Caco-2 (cell line): ENCODE data around the gene GUCY2C. TPM values are rescaled to one million over a fixed set of nuclear protein-coding genes. Genes with fewer than 3 reads are reported as not detected.

Experiments
- BruUV-seq: library from RNA; stranded (reverse); fragments of 400-500 nt; replicated peaks from 2 replicates; lab custom pipeline; 2021; lab: Mats Ljungman, UMichigan
- CTCF ChIA-PET: fragments of 300-600 bp; sonication (Branson Sonifier 250); formaldehyde crosslinking; loops from one replicate; lab custom pipeline; 2022; ENCODE audit warnings: antibody characterized with exemption; lab: Charles Lee
- POLR2A ChIA-PET: fragments of 300-600 bp; sonication (Branson Sonifier 250); formaldehyde crosslinking; loops from one replicate; lab custom pipeline; 2022; ENCODE audit warnings: antibody characterized with exemption; lab: Charles Lee
- DNase-seq, 2 experiments: peaks; one replicate each; pipeline versions ENCODE4 v3.0.0 to v3.0.0-alpha.2; 2020 to 2022
- H3K27me3 ChIP-seq: replicated peaks from 2 replicates; pipeline ENCODE4 v1.6.0; 2011; ENCODE audit warnings: low read length; ENCODE audit not compliant: control insufficient read depth, insufficient read depth
- H3K36me3 ChIP-seq: 2 replicates; pipeline ENCODE4 v1.5.1; 2011; ENCODE audit warnings: low read length; ENCODE audit not compliant: control insufficient read depth, insufficient read depth
- H3K4me1 ChIP-seq: fragments of 250-450 bp; sonication (Bioruptor Pico); 2 replicates; pipeline ENCODE4 v1.5.1; 2020; ENCODE audit warnings: mild to moderate bottlenecking
- H3K4me3 ChIP-seq: 2 replicates; pipeline ENCODE4 v1.5.1; 2011; ENCODE audit warnings: low read depth, mild to moderate bottlenecking, control low read depth, low read length
- H3K9me3 ChIP-seq: fragments of 250-450 bp; sonication (Bioruptor Pico); 2 replicates; pipeline ENCODE4 v1.5.1; 2020; ENCODE audit warnings: mild to moderate bottlenecking, moderate library complexity
- H3K27ac Mint-ChIP-seq: one replicate; pipeline ENCODE4 v1.8.0; 2022; ENCODE audit warnings: mixed read lengths; ENCODE audit not compliant: unreplicated experiment
- H3K27me3 Mint-ChIP-seq: one replicate; pipeline ENCODE4 v1.8.0; 2022; ENCODE audit warnings: mixed read lengths; ENCODE audit not compliant: insufficient read depth, unreplicated experiment
- H3K36me3 Mint-ChIP-seq: one replicate; pipeline ENCODE4 v1.8.0; 2022; ENCODE audit warnings: mild to moderate bottlenecking, mixed read lengths; ENCODE audit not compliant: insufficient read depth, unreplicated experiment
- H3K4me1 Mint-ChIP-seq: one replicate; pipeline ENCODE4 v1.8.0; 2022; ENCODE audit warnings: low read depth, mixed read lengths; ENCODE audit not compliant: unreplicated experiment
- H3K4me3 Mint-ChIP-seq: one replicate; pipeline ENCODE4 v1.8.0; 2022; ENCODE audit warnings: mild to moderate bottlenecking, moderate library complexity, mixed read lengths; ENCODE audit not compliant: unreplicated experiment
- H3K9me3 Mint-ChIP-seq: one replicate; pipeline ENCODE4 v1.8.0; 2022; ENCODE audit warnings: mixed read lengths; ENCODE audit not compliant: unreplicated experiment
- intact Hi-C: fragments of 100-400 bp; cut with micrococcal nuclease; formaldehyde crosslinking; loops from one replicate; pipeline ENCODE4 v1.10.0; 2022; ENCODE audit not compliant: unreplicated experiment
- total RNA-seq: library from RNA; stranded (reverse); gene quantifications from 2 replicates; pipeline ENCODE4 v1.2.3, GENCODE V29; 2022
- TF ChIP-seq, protein P1 (sequence below), 2 experiments: fragments of 200-600 bp in 1 of 2; IDR thresholded peaks; 1 replicate in 1 of 2; 2 replicates in 1 of 2; pipeline versions ENCODE4 v1.5.1 to v1.8.0; 2011 to 2022; ENCODE audit warnings: antibody characterized with exemption in 1 of 2, control low read depth in 1 of 2, inconsistent platforms in 1 of 2, low read depth in 1 of 2, low read length in 1 of 2, mild to moderate bottlenecking in 1 of 2, moderate library complexity in 1 of 2; ENCODE audit not compliant: insufficient read depth in 1 of 2, severe bottlenecking in 1 of 2, unreplicated experiment in 1 of 2

Gene GUCY2C
- total RNA-seq, 1 experiment from 2014 or later = 2.4 TPM

DNA sequence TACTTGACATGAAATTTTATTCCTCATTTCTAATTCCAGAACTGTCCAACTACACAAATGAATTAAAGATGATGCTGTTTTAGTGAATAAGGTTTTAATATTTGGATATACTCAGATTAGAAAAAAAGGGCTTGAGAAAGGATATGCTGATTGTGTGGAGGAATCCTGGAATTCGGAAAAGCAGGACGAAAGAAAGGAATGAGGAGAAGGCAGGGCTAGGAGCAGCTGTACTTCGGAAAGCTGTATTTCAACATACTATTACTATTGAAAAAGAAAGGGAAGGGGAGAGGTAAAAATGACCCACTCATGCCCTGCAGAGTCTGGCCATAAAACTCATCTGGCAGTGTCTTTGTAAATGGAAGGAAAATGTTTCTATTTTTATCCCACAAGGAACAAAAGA lies 65.6 kb downstream of the GUCY2C start:
- Mint-ChIP-seq H3K27me3 (no peaks in the 10 kb centered on the region), H3K4me1 (peaks cover 27% of the 10 kb centered on the region), H3K9me3 (peaks cover 16% of the 10 kb centered on the region), H3K4me3 (no peak overlapping the region), H3K27ac (no peak overlapping the region), H3K36me3 (peaks cover 6% of the 10 kb centered on the region)
- TF ChIP-seq, protein P1, sequence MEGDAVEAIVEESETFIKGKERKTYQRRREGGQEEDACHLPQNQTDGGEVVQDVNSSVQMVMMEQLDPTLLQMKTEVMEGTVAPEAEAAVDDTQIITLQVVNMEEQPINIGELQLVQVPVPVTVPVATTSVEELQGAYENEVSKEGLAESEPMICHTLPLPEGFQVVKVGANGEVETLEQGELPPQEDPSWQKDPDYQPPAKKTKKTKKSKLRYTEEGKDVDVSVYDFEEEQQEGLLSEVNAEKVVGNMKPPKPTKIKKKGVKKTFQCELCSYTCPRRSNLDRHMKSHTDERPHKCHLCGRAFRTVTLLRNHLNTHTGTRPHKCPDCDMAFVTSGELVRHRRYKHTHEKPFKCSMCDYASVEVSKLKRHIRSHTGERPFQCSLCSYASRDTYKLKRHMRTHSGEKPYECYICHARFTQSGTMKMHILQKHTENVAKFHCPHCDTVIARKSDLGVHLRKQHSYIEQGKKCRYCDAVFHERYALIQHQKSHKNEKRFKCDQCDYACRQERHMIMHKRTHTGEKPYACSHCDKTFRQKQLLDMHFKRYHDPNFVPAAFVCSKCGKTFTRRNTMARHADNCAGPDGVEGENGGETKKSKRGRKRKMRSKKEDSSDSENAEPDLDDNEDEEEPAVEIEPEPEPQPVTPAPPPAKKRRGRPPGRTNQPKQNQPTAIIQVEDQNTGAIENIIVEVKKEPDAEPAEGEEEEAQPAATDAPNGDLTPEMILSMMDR (IDR thresholded peaks at IDR 0.05; ENCODE audit: insufficient read depth in 1 of 2, low read depth in 1 of 2, low read length in 1 of 2, severe bottlenecking in 1 of 2, unreplicated experiment in 1 of 2) = no peak
- Histone ChIP-seq H3K4me3 (no peak overlapping the region), H3K36me3 (no peaks in the 10 kb centered on the region), H3K27me3 (no peaks in the 10 kb centered on the region), H3K4me1 (peaks cover 18% of the 10 kb centered on the region), H3K9me3 (peaks cover 4% of the 10 kb centered on the region; the same call in 1 of the 2 replicates)
- ChIA-PET POLR2A (interaction anchor here (0.6 kb wide), 1 partner anchor 9 kb away, joined by 7 read pairs; no protein-coding TSS in a partner anchor), CTCF (no interaction called here)
- intact Hi-C loops = loop anchor here (1.0 to 2.0 kb wide), 8 partner anchors 34 to 639 kb away; no protein-coding TSS in a partner anchor
- no peak for DNase-seq
- BruUV-seq = no TSS peak

DNA sequence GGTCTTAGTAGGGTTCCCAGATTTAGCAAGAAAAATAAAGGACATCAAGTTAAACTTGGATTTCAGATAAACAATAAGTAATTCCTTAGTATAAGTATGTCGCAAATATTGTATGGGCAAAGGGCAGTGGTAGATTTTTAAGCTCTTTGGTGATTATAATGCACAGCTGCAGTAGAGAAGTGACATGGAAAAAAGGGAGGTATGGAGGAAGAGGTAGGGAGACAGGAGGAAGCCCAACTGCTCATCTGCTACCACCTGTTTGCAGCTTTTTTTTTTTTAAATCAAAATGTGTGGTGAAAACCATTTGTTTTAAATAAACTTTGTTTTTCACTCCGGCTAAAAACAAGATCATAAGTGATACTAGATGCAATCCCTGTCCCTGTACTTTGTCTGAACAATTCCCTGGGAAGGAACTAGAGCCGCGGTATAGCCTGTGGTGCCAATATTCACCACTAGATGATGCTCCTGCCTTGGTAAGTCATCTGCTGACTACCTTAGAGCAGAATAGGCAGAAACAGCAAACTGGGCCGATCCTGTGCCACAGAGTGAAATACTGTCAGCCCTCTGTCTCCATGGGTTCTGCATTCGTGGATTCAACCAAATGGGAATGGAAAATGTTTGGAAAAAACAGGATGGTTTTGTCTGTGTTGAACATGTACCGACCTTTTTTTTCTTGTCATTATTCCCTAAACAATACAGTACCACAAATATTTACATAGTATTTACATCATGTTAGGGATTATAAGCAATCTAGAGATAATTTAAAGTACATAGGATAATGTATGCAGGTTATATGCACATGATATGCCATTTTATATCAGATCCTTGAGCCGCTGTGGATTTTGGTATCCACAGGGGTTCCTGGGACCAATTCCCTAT lies 66.3 kb downstream of the GUCY2C start:
- TF ChIP-seq, protein P1 (IDR thresholded peaks at IDR 0.05; ENCODE audit: insufficient read depth in 1 of 2, low read depth in 1 of 2, low read length in 1 of 2, severe bottlenecking in 1 of 2, unreplicated experiment in 1 of 2) = peak; percentile 98 to 99
- BruUV-seq = no TSS peak
- H3K4me1 Mint-ChIP-seq = peaks cover 27% of the 10 kb centered on the region
- peaks cover 18% of the 10 kb centered on the region for H3K4me1 ChIP-seq
- H3K27me3 Mint-ChIP-seq = no peaks in the 10 kb centered on the region
- DNase-seq = peak; percentile 82 to 89
- H3K4me3 Mint-ChIP-seq = no peak overlapping the region
- H3K36me3 Mint-ChIP-seq = peaks cover 6% of the 10 kb centered on the region
- no peak overlapping the region for H3K4me3 ChIP-seq
- H3K36me3 ChIP-seq = no peaks in the 10 kb centered on the region; the same call in 1 of the 2 replicates
- no peak overlapping the region for H3K27ac Mint-ChIP-seq
- H3K9me3 Mint-ChIP-seq = peaks cover 9% of the 10 kb centered on the region
- POLR2A ChIA-PET = interaction anchor here (0.6 kb wide), 1 partner anchor 35 kb away, joined by 5 read pairs; no protein-coding TSS in a partner anchor
- intact Hi-C loops = loop anchor here (1.0 to 2.0 kb wide), 8 partner anchors 34 to 639 kb away; no protein-coding TSS in a partner anchor
- H3K9me3 ChIP-seq = peaks cover 4% of the 10 kb centered on the region; the same call in 1 of the 2 replicates
- no peaks in the 10 kb centered on the region for H3K27me3 ChIP-seq
- CTCF ChIA-PET = interaction anchor here (0.6 to 1.6 kb wide), 4 partner anchors 12 to 941 kb away, joined by 3 read pairs; no protein-coding TSS in a partner anchor

DNA sequence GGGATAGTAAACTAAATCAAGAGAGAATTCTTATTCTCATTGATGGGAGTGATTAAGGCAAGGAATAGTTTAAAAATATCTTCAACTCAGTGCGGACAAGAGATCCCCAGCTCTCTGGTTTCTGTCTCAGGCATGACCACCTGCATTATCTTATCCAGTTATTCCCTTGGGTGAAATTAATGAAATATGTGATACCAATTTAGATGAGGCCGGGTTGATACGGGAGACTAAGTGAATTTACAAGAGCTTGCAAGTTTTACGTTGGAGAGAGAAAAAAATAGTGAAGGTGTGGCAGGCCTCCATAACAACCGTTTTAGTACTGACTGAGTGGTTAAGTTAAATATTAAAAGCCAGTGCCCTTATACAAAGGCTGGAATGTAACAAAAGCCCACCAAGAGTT lies 67.6 kb downstream of the GUCY2C start:
- DNase-seq = no peak
- H3K4me1 Mint-ChIP-seq = peaks cover 27% of the 10 kb centered on the region
- H3K27me3 Mint-ChIP-seq = no peaks in the 10 kb centered on the region
- H3K4me3 ChIP-seq = no peak overlapping the region
- intact Hi-C loops = no loop called here
- ChIA-PET POLR2A (no interaction called here), CTCF (interaction anchor here (0.6 to 1.6 kb wide), 4 partner anchors 9 to 141 kb away, joined by 3 read pairs; no protein-coding TSS in a partner anchor)
- H3K36me3 Mint-ChIP-seq = peaks cover 6% of the 10 kb centered on the region
- H3K36me3 ChIP-seq = no peaks in the 10 kb centered on the region; the same call in 1 of the 2 replicates
- peak overlapping the region; percentile 33 for H3K27ac Mint-ChIP-seq
- H3K27me3 ChIP-seq = no peaks in the 10 kb centered on the region
- H3K4me1 ChIP-seq = peaks cover 18% of the 10 kb centered on the region
- TF ChIP-seq, protein P1 (IDR thresholded peaks at IDR 0.05; ENCODE audit: insufficient read depth in 1 of 2, low read depth in 1 of 2, low read length in 1 of 2, severe bottlenecking in 1 of 2, unreplicated experiment in 1 of 2) = no peak
- no TSS peak for BruUV-seq
- H3K4me3 Mint-ChIP-seq = no peak overlapping the region
- no peaks in the 10 kb centered on the region for H3K9me3 Mint-ChIP-seq
- peaks cover 4% of the 10 kb centered on the region; the same call in 1 of the 2 replicates for H3K9me3 ChIP-seq
